SK-N-SH (cell line): ENCODE data around the gene TBP. TPM values are rescaled to one million over a fixed set of nuclear protein-coding genes. Genes with fewer than 3 reads are reported as not detected.

Source experiments
- CTCF ChIA-PET: fragments of 300-600, 350-600 bp; formaldehyde crosslinking; extraction: SDS; loops from one replicate; lab custom pipeline; 2021; lab: Yijun Ruan, JAX
- POLR2A ChIA-PET: fragments of 350-600 bp; sonication (Branson Sonifier 250); formaldehyde crosslinking; extraction: SDS; loops from one replicate; lab custom pipeline; 2020; ENCODE audit warnings: antibody characterized with exemption, inconsistent platforms; lab: Yijun Ruan, JAX
- DNase-seq: peaks from one replicate; pipeline ENCODE4 v3.0.0; 2012
- H2AFZ ChIP-seq: fragments of 200-600 bp; sonication (generic); 2 replicates; pipeline ENCODE4 v1.8.1; 2016; ENCODE audit warnings: antibody characterized with exemption, mild to moderate bottlenecking, low read depth
- H3F3A ChIP-seq: fragments of 200-600 bp; sonication (generic); replicated peaks from 2 replicates; pipeline ENCODE3; 2016; ENCODE audit warnings: antibody characterized with exemption, mild to moderate bottlenecking; ENCODE audit not compliant: insufficient read depth
- H3K27ac ChIP-seq, 2 experiments: fragments of 200-500 bp in 1 of 2; fragments of 200-600 bp in 1 of 2; sonication (Bioruptor generic) in 1 of 2; sonication (generic), shearing (Covaris generic) in 1 of 2; 2 replicates each; pipeline versions ENCODE4 v1.5.1 to v1.6.1; 2014 to 2016; ENCODE audit warnings: low read depth in 2 of 2, inconsistent platforms in 1 of 2, low read length in 1 of 2, mild to moderate bottlenecking in 1 of 2, mixed read lengths in 1 of 2
- H3K27me3 ChIP-seq: fragments of 200-600 bp; sonication (generic), shearing (Covaris generic); 2 replicates; pipeline ENCODE4 v1.6.1; 2016; ENCODE audit warnings: mixed run types; ENCODE audit not compliant: insufficient read depth
- H3K36me3 ChIP-seq, 2 experiments: fragments of 200-500 bp in 1 of 2; fragments of 200-600 bp in 1 of 2; sonication (Bioruptor generic) in 1 of 2; sonication (generic) in 1 of 2; replicated peaks in 1 of 2; 2 replicates each; pipeline versions ENCODE3 to v1.5.1; 2014 to 2016; ENCODE audit warnings: low read length in 1 of 2, mild to moderate bottlenecking in 1 of 2; ENCODE audit not compliant: insufficient read depth in 2 of 2, control insufficient read depth in 1 of 2
- H3K4me1 ChIP-seq, 2 experiments: fragments of 200-500 bp in 1 of 2; fragments of 200-600 bp in 1 of 2; sonication (Bioruptor generic) in 1 of 2; sonication (generic), shearing (Covaris generic) in 1 of 2; 2 replicates each; pipeline versions ENCODE4 v1.5.1 to v1.6.1; 2014 to 2016; ENCODE audit warnings: low read depth in 1 of 2, low read length in 1 of 2, mixed run types in 1 of 2; ENCODE audit not compliant: insufficient read depth in 2 of 2, control insufficient read depth in 1 of 2
- H3K4me2 ChIP-seq: fragments of 200-600 bp; sonication (generic), shearing (Covaris generic); 2 replicates; pipeline ENCODE4 v1.6.1; 2017; ENCODE audit warnings: mixed run types
- H3K4me3 ChIP-seq, 2 experiments: fragments of 200-500 bp in 1 of 2; fragments of 200-600 bp in 1 of 2; sonication (Bioruptor generic) in 1 of 2; sonication (generic), shearing (Covaris generic) in 1 of 2; 2 replicates each; pipeline versions ENCODE4 v1.5.1 to v1.8.1; 2014 to 2016; ENCODE audit warnings: low read depth in 2 of 2, inconsistent platforms in 1 of 2, low read length in 1 of 2, mild to moderate bottlenecking in 1 of 2, mixed read lengths in 1 of 2, moderate library complexity in 1 of 2
- H3K79me2 ChIP-seq: fragments of 200-600 bp; sonication (generic); 2 replicates; pipeline ENCODE4 v1.8.1; 2017; ENCODE audit warnings: mild to moderate bottlenecking; ENCODE audit not compliant: insufficient read depth
- H3K9ac ChIP-seq: fragments of 200-600 bp; sonication (generic); 2 replicates; pipeline ENCODE4 v1.6.1; 2017; ENCODE audit warnings: mixed run types
- H3K9me2 ChIP-seq: fragments of 200-600 bp; sonication (generic); 2 replicates; pipeline ENCODE4 v1.6.1; 2017; ENCODE audit warnings: mixed run types
- H3K9me3 ChIP-seq: fragments of 200-600 bp; sonication (generic); 2 replicates; pipeline ENCODE4 v1.6.1; 2017; ENCODE audit warnings: mixed run types, mild to moderate bottlenecking, moderate library complexity
- H4K20me1 ChIP-seq: fragments of 200-600 bp; sonication (generic); 2 replicates; pipeline ENCODE4 v1.6.1; 2017; ENCODE audit warnings: mild to moderate bottlenecking, mixed run types; ENCODE audit not compliant: insufficient read depth
- CHD2 ChIP-seq: fragments of 150-350 bp; IDR thresholded peaks from 2 replicates; pipeline ENCODE4 v1.6.1; 2018; ENCODE audit warnings: low read length; ENCODE audit not compliant: partially characterized antibody
- CTCF ChIP-seq: fragments of 200-600 bp; sonication (generic); IDR thresholded peaks from 2 replicates; pipeline ENCODE4 v1.6.1; 2017; ENCODE audit warnings: antibody characterized with exemption, mild to moderate bottlenecking, moderate library complexity
- ELF1 ChIP-seq: IDR thresholded peaks from 2 replicates; pipeline ENCODE4 v1.4.0; 2012
- FOSL2 ChIP-seq: IDR thresholded peaks from 2 replicates; pipeline ENCODE4 v1.4.0; 2012; ENCODE audit warnings: low read depth, mild to moderate bottlenecking, moderate library complexity, borderline replicate concordance
- FOXJ3 ChIP-seq: sonication (generic); formaldehyde crosslinking; IDR thresholded peaks from 2 replicates; pipeline ENCODE4 v1.5.1; 2020; ENCODE audit warnings: mild to moderate bottlenecking, missing genetic modification reagents
- GATA2 ChIP-seq: sonication (generic); formaldehyde crosslinking; IDR thresholded peaks from 2 replicates; pipeline ENCODE4 v1.5.0; 2020; ENCODE audit warnings: mild to moderate bottlenecking, missing genetic modification reagents
- IRF3 ChIP-seq: fragments of 150-350 bp; IDR thresholded peaks from 2 replicates; pipeline ENCODE4 v1.6.1; 2016; ENCODE audit warnings: mild to moderate bottlenecking, low read depth, low read length
- JUND ChIP-seq: IDR thresholded peaks from 2 replicates; pipeline ENCODE4 v1.4.0; 2012
- MEF2A ChIP-seq: IDR thresholded peaks from 2 replicates; pipeline ENCODE4 v1.4.0; 2012; ENCODE audit warnings: low read depth, borderline replicate concordance
- POLR2AphosphoS5 ChIP-seq: IDR thresholded peaks from 2 replicates; pipeline ENCODE4 v1.6.1; 2012; ENCODE audit warnings: low read depth, low read length
- RAD21 ChIP-seq: IDR thresholded peaks from 2 replicates; pipeline ENCODE4 v1.6.1; 2012; ENCODE audit warnings: mild to moderate bottlenecking, low read length
- RCOR1 ChIP-seq: fragments of 150-350 bp; IDR thresholded peaks from 2 replicates; pipeline ENCODE4 v1.6.1; 2017; ENCODE audit warnings: antibody characterized with exemption, low read length
- RFX5 ChIP-seq: IDR thresholded peaks from 2 replicates; pipeline ENCODE4 v1.6.1; 2012; ENCODE audit warnings: mild to moderate bottlenecking, improper control_type of control experiment, low read length
- SIN3A ChIP-seq: IDR thresholded peaks from 2 replicates; pipeline ENCODE4 v1.6.1; 2012; ENCODE audit warnings: low read depth, mild to moderate bottlenecking, low read length, moderate library complexity, borderline replicate concordance
- TCF12 ChIP-seq: IDR thresholded peaks from 2 replicates; pipeline ENCODE4 v1.4.0; 2012
- USF1 ChIP-seq: IDR thresholded peaks from 2 replicates; pipeline ENCODE4 v1.4.0; 2012; ENCODE audit warnings: low read depth, borderline replicate concordance
- USF2 ChIP-seq: fragments of 150-350 bp; IDR thresholded peaks from 2 replicates; pipeline ENCODE4 v1.6.1; 2017; ENCODE audit warnings: antibody characterized with exemption, low read length, low read depth, borderline replicate concordance
- YY1 ChIP-seq: IDR thresholded peaks from 2 replicates; pipeline ENCODE4 v1.4.0; 2012; ENCODE audit warnings: low read depth, mild to moderate bottlenecking
- ZBTB33 ChIP-seq: IDR thresholded peaks from 2 replicates; pipeline ENCODE4 v1.4.0; 2012; ENCODE audit warnings: low read depth, borderline replicate concordance
- WGBS: methylation state at CpG from one replicate; pipeline ENCODE4 v1.1.6; 2017; ENCODE audit warnings: low lambda C conversion rate; 5-methylcytosine and 5-hydroxymethylcytosine counted together
- polyA plus RNA-seq, 3 experiments: library from polyadenylated mRNA; depleted of rRNA; stranded (reverse); fragments of >200 nt; gene quantifications; 2 replicates each; pipeline ENCODE4 v1.2.3, GENCODE V29; 2012

TBP gene
- polyA plus RNA-seq, 1 of the 3 experiments (the other 2 are of a cell fraction): 45.5 TPM

- 63% methylated on average over 4 of the region's 4 CpGs for WGBS
- Histone ChIP-seq H2AFZ (no peak overlapping the region), H3K4me1 (no peaks in the 10 kb centered on the region), H3K9me3 (peaks cover 3% of the 10 kb centered on the region; the same call in 1 of the 2 replicates), H3K27me3 (no peaks in the 10 kb centered on the region), H3K36me3 (no peaks in the 10 kb centered on the region), H4K20me1 (no peaks in the 10 kb centered on the region), H3K27ac (no peak overlapping the region), H3K9ac (no peak overlapping the region), H3K4me3 (no peak overlapping the region), H3K4me2 (no peak overlapping the region), H3K79me2 (no peaks in the 10 kb centered on the region), H3K9me2 (no peaks in the 10 kb centered on the region), H3F3A (no peaks in the 10 kb centered on the region)
- ChIA-PET CTCF (interaction anchor here (1.8 to 4.9 kb wide), 2 partner anchors 681 to 722 kb away, joined by 6 to 21 read pairs; no protein-coding TSS in a partner anchor), POLR2A (no interaction called here)
- TF ChIP-seq SIN3A (no peak), FOXJ3 (CRISPR knock-in tag) (no peak), CHD2 (no peak), MEF2A (no peak), IRF3 (no peak), CTCF (no peak), FOSL2 (no peak), RCOR1 (no peak), USF1 (no peak), YY1 (no peak), ZBTB33 (no peak), GATA2 (CRISPR knock-in tag) (no peak), ELF1 (no peak), TCF12 (no peak), POLR2AphosphoS5 (no peak), RAD21 (no peak), JUND (no peak), RFX5 (no peak), USF2 (no peak)
- no peak for DNase-seq
Measured at GRCh38 chr6:170512249-170512648, 41.9 kb upstream of the TBP start.
